H1 (cell line): ENCODE data around the gene SPTBN1. TPM values are rescaled to one million over a fixed set of nuclear protein-coding genes. Genes with fewer than 3 reads are reported as not detected.

Experiments
- CTCF ChIA-PET: fragments of 300-600 bp; sonication (Branson Sonifier 250); formaldehyde crosslinking; loops from one replicate; lab custom pipeline; 2021; ENCODE audit not compliant: partially characterized antibody; lab: Charles Lee
- POLR2A ChIA-PET: fragments of 300-600 bp; sonication (Branson Sonifier 250); formaldehyde crosslinking; loops from one replicate; lab custom pipeline; 2021; ENCODE audit warnings: inconsistent platforms; ENCODE audit not compliant: partially characterized antibody; lab: Charles Lee
- DNase-seq, 2 experiments: peaks; one replicate each; pipeline versions ENCODE4 v3.0.0 to v3.0.0-alpha.2; 2010 to 2022; ENCODE audit warnings: low spot score in 2 of 2, low read depth in 1 of 2, mixed read lengths in 1 of 2
- FAIRE-seq: peaks from 2 replicates; lab custom pipeline; 2011; peaks lifted over from hg19 to GRCh38; lab: Jason Lieb, UNC
- H2AFZ ChIP-seq: 2 replicates; pipeline ENCODE4 v1.8.1; 2012; ENCODE audit warnings: low read length, inconsistent platforms
- H2AK5ac ChIP-seq: 2 replicates; pipeline ENCODE4 v1.6.1; 2013; ENCODE audit warnings: low read depth, low read length
- H2BK120ac ChIP-seq: replicated peaks from 2 replicates; pipeline ENCODE3; 2013; ENCODE audit warnings: low read depth, low read length, inconsistent platforms
- H2BK12ac ChIP-seq: 2 replicates; pipeline ENCODE4 v1.6.1; 2013; ENCODE audit warnings: low read depth, low read length
- H2BK15ac ChIP-seq: 2 replicates; pipeline ENCODE4 v1.6.1; 2013; ENCODE audit warnings: low read length
- H2BK20ac ChIP-seq: 2 replicates; pipeline ENCODE4 v1.6.1; 2013; ENCODE audit warnings: low read length
- H2BK5ac ChIP-seq: 2 replicates; pipeline ENCODE4 v1.6.1; 2013; ENCODE audit warnings: low read depth, low read length
- H3K14ac ChIP-seq: 2 replicates; pipeline ENCODE4 v1.6.1; 2013; ENCODE audit warnings: inconsistent platforms; ENCODE audit not compliant: insufficient read length
- H3K18ac ChIP-seq: 2 replicates; pipeline ENCODE4 v1.6.1; 2013; ENCODE audit warnings: low read length; ENCODE audit errors: extremely low read depth
- H3K23ac ChIP-seq: 2 replicates; pipeline ENCODE4 v1.6.1; 2013; ENCODE audit warnings: inconsistent platforms; ENCODE audit not compliant: insufficient read length
- H3K23me2 ChIP-seq: 2 replicates; pipeline ENCODE4 v1.6.1; 2013; ENCODE audit warnings: low read depth, low read length
- H3K27ac ChIP-seq: 2 replicates; pipeline ENCODE4 v1.6.1; 2011; ENCODE audit warnings: low read depth, low read length, inconsistent platforms
- H3K27me3 ChIP-seq, 4 experiments: replicated peaks in 1 of 4; 1 replicate in 1 of 4; 2 replicates in 3 of 4; pipeline versions ENCODE4 v1.6.1 to v1.8.1; 2011 to 2013; ENCODE audit warnings: low read length in 3 of 4, mild to moderate bottlenecking in 3 of 4, inconsistent platforms in 2 of 4, mixed read lengths in 2 of 4, moderate library complexity in 1 of 4; ENCODE audit not compliant: control insufficient read depth in 3 of 4, insufficient read depth in 3 of 4; ENCODE audit errors: extremely low read depth in 1 of 4
- H3K36me3 ChIP-seq, 4 experiments: 2 replicates each; pipeline versions ENCODE4 v1.6.1 to v1.8.1; 2011 to 2013; ENCODE audit warnings: mild to moderate bottlenecking in 4 of 4, low read length in 3 of 4, moderate library complexity in 2 of 4, control low read depth in 1 of 4, inconsistent platforms in 1 of 4; ENCODE audit not compliant: insufficient read depth in 4 of 4, control insufficient read depth in 2 of 4
- H3K4ac ChIP-seq: replicated peaks from 2 replicates; pipeline ENCODE3; 2013; ENCODE audit warnings: low read length, low read depth, mixed read lengths, inconsistent platforms; ENCODE audit not compliant: insufficient read length
- H3K4me1 ChIP-seq, 4 experiments: replicated peaks in 1 of 4; 1 replicate in 1 of 4; 2 replicates in 3 of 4; pipeline versions ENCODE4 v1.6.1 to v1.8.1; 2011 to 2013; ENCODE audit warnings: low read length in 3 of 4, inconsistent platforms in 2 of 4, mixed read lengths in 1 of 4; ENCODE audit not compliant: insufficient read depth in 4 of 4, control insufficient read depth in 3 of 4
- H3K4me2 ChIP-seq, 2 experiments: 2 replicates each; pipeline versions ENCODE4 v1.6.1 to v1.8.1; 2011 to 2013; ENCODE audit warnings: low read depth in 2 of 2, low read length in 2 of 2, control low read depth in 1 of 2, inconsistent platforms in 1 of 2, mild to moderate bottlenecking in 1 of 2; ENCODE audit not compliant: insufficient read depth in 1 of 2
- H3K4me3 ChIP-seq, 4 experiments: fragments of 200-600, 300-600 bp in 1 of 4; sonication (generic), shearing (Covaris generic), sonication (Bioruptor Twin) in 1 of 4; 2 replicates each; pipeline versions ENCODE4 v1.5.1 to v1.8.1; 2011 to 2016; ENCODE audit warnings: low read length in 4 of 4, low read depth in 3 of 4, control low read depth in 2 of 4, inconsistent platforms in 2 of 4, mild to moderate bottlenecking in 2 of 4, mixed read lengths in 1 of 4, moderate library complexity in 1 of 4; ENCODE audit not compliant: insufficient read depth in 2 of 4; ENCODE audit errors: extremely low read depth in 1 of 4
- H3K56ac ChIP-seq: replicated peaks from 2 replicates; pipeline ENCODE3; 2013; ENCODE audit warnings: low read depth, mild to moderate bottlenecking, mixed read lengths, low read length, inconsistent platforms; ENCODE audit not compliant: insufficient read length
- H3K79me1 ChIP-seq: 2 replicates; pipeline ENCODE4 v1.6.1; 2013; ENCODE audit warnings: low read depth, low read length, control low read depth
- H3K79me2 ChIP-seq, 2 experiments: 2 replicates each; pipeline versions ENCODE4 v1.6.1 to v1.8.1; 2012 to 2013; ENCODE audit warnings: low read length in 2 of 2, mild to moderate bottlenecking in 2 of 2, inconsistent platforms in 1 of 2; ENCODE audit not compliant: insufficient read depth in 2 of 2, control insufficient read depth in 1 of 2
- H3K9ac ChIP-seq, 4 experiments: replicated peaks in 1 of 4; 1 replicate in 1 of 4; 2 replicates in 3 of 4; pipeline versions ENCODE4 v1.6.1 to v1.8.1; 2011 to 2013; ENCODE audit warnings: low read depth in 3 of 4, low read length in 3 of 4, control low read depth in 2 of 4, mild to moderate bottlenecking in 2 of 4, moderate library complexity in 2 of 4, inconsistent platforms in 1 of 4; ENCODE audit errors: extremely low read depth in 1 of 4
- H3K9me3 ChIP-seq, 2 experiments: 2 replicates each; pipeline versions ENCODE4 v1.6.1 to v1.8.1; 2012 to 2013; ENCODE audit warnings: mild to moderate bottlenecking in 2 of 2, moderate library complexity in 2 of 2, control low read depth in 1 of 2, inconsistent platforms in 1 of 2, low read depth in 1 of 2, low read length in 1 of 2, mixed read lengths in 1 of 2; ENCODE audit not compliant: insufficient read depth in 2 of 2
- H4K20me1 ChIP-seq, 2 experiments: replicated peaks in 1 of 2; 2 replicates each; pipeline versions ENCODE3 to v1.8.1; 2011 to 2013; ENCODE audit warnings: inconsistent platforms in 2 of 2, low read length in 2 of 2, mild to moderate bottlenecking in 1 of 2; ENCODE audit not compliant: insufficient read depth in 2 of 2, control insufficient read depth in 1 of 2
- H4K5ac ChIP-seq: 2 replicates; pipeline ENCODE4 v1.6.1; 2013; ENCODE audit warnings: low read length, low read depth, mixed read lengths, inconsistent platforms; ENCODE audit not compliant: insufficient read length
- H4K8ac ChIP-seq: 2 replicates; pipeline ENCODE4 v1.8.0; 2013; ENCODE audit warnings: mild to moderate bottlenecking, moderate library complexity, low read length, inconsistent platforms; ENCODE audit not compliant: insufficient read depth; ENCODE audit errors: extremely low read depth
- H4K91ac ChIP-seq: replicated peaks from 2 replicates; pipeline ENCODE3; 2013; ENCODE audit warnings: low read length, mixed read lengths, inconsistent platforms; ENCODE audit not compliant: insufficient read length
- FOSL1 ChIP-seq: IDR thresholded peaks from 2 replicates; pipeline ENCODE4 v1.6.1; 2011; ENCODE audit warnings: mild to moderate bottlenecking, low read depth, low read length, moderate library complexity; ENCODE audit not compliant: insufficient read depth
- NRF1 ChIP-seq: IDR thresholded peaks from 2 replicates; pipeline ENCODE4 v1.6.1; 2011; ENCODE audit warnings: mild to moderate bottlenecking, low read depth, low read length, improper control_type of control experiment
- PHF8 ChIP-seq: fragments of 200-600 bp; sonication (generic); conservative IDR thresholded peaks from 2 replicates; pipeline ENCODE4 v1.7.1; 2012; ENCODE audit warnings: low read depth, mild to moderate bottlenecking, inconsistent platforms, low read length, moderate library complexity
- RNF2 ChIP-seq: fragments of 200-900, 300-1000 bp; sonication (generic); IDR thresholded peaks from 2 replicates; pipeline ENCODE4 v1.7.1; 2016; ENCODE audit warnings: borderline replicate concordance, low read depth, mild to moderate bottlenecking, antibody characterized with exemption, low read length; ENCODE audit not compliant: poor library complexity, severe bottlenecking; ENCODE audit errors: missing control alignments
- SP1 ChIP-seq: IDR thresholded peaks from 2 replicates; pipeline ENCODE4 v1.6.1; 2011; ENCODE audit warnings: low read depth, low read length
- TAF1 ChIP-seq: IDR thresholded peaks from 2 replicates; pipeline ENCODE4 v1.6.1; 2011; ENCODE audit warnings: mild to moderate bottlenecking, low read depth, low read length
- TAF7 ChIP-seq: optimal IDR thresholded peaks from 2 replicates; pipeline ENCODE3; 2011; ENCODE audit warnings: low read depth, mild to moderate bottlenecking, inconsistent platforms, low read length, moderate library complexity, borderline replicate concordance
- TEAD4 ChIP-seq: IDR thresholded peaks from 2 replicates; pipeline ENCODE4 v1.6.1; 2012; ENCODE audit warnings: low read depth, low read length, inconsistent platforms, mixed read lengths
- WGBS, 2 experiments: shearing (Covaris generic) in 1 of 2; methylation state at CpG; one replicate each; pipeline versions ENCODE4 v1.1.6 to v1.1.7; 2013 to 2015; ENCODE audit warnings: low lambda C conversion rate in 2 of 2, mixed read lengths in 2 of 2, inconsistent platforms in 1 of 2, low coverage in 1 of 2, missing lambda C conversion rate in 1 of 2; ENCODE audit not compliant: insufficient replicate concordance in 2 of 2, insufficient coverage in 1 of 2, insufficient read length in 1 of 2; ENCODE audit errors: extremely low coverage in 1 of 2, missing lambda C conversion rate in 1 of 2; 5-methylcytosine and 5-hydroxymethylcytosine counted together
- polyA plus RNA-seq, 7 experiments: library from polyadenylated mRNA; depleted of rRNA in 3 of 7; stranded (reverse) in 5 of 7; unstranded in 2 of 7; fragments of >200 nt in 5 of 7; fragments of 200-250 nt in 2 of 7; gene quantifications; 1 replicate in 5 of 7; 2 replicates in 1 of 7; 4 replicates in 1 of 7; pipeline versions ENCODE4 v1.2.1 to v1.2.3, GENCODE V29; 2011 to 2013; ENCODE audit warnings: missing spikeins in 2 of 7, mixed read lengths in 2 of 7
- total RNA-seq: library from RNA; stranded (reverse); fragmentation: NEBNext Ultra II Directional; extraction: Animal tissue kit (Norgen Biotek cat#: 25700); gene quantifications from 2 replicates; pipeline ENCODE4 v1.2.1, GENCODE V29; 2021
- TF ChIP-seq, protein P1 (sequence below): IDR thresholded peaks from 2 replicates; pipeline ENCODE4 v1.6.1; 2011; ENCODE audit warnings: low read length, improper control_type of control experiment

Gene SPTBN1
- total and polyA plus RNA-seq, 2 of the 8 experiments (the other 6 are each of a cell fraction or from before 2014, with no cell fraction given), result 31.8 to 180 TPM

DNA sequence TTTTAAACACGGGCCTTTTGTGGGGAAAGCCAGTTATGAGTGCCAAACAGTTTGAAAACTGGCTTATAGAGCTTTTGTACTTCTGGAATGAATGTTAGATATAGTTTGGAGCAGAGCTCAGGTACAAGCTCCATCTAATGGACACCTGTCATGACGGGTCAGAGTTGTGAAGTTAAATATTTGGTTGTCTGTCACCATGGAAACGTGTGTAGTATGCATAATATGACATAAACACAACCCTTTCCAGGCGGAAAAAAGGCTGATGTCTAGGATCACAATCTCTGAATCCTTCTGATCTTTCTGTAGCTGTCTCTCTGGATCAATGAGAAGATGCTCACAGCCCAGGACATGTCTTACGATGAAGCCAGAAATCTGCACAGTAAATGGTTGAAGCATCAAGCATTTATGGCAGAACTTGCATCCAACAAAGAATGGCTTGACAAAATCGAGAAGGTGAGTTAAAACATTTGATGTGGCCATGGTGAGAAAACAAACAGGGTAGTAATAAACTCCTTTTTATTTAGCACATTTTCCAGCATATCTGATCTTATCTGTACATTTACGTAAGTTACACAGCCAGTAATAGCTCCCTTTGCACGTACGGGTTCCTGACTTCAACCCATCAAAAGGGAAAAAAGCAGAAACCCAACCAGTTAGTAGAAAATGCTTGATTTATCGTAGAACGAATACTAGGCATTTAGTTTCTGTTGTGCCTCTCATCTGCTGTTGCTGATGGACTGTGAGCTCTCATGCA is 186.7 kb downstream of the SPTBN1 start:
- Histone ChIP-seq H3K27me3 (no peaks in the 10 kb centered on the region), H3K23me2 (no peaks in the 10 kb centered on the region), H2BK120ac (no peak overlapping the region), H2AK5ac (no peak overlapping the region), H3K36me3 (peaks cover 40 to 82% (median 71%) of the 10 kb centered on the region in 4 experiments), H3K4me2 (no peak overlapping the region), H3K4me3 (no peak overlapping the region), H3K79me1 (no peaks in the 10 kb centered on the region), H3K79me2 (no peaks in the 10 kb centered on the region), H3K9me3 (no peaks in the 10 kb centered on the region)
- WGBS, 2 experiments, result 88% methylated on average over 11 of the region's 11 CpGs; no CpG with 5 or more reads in 1 of the 2 experiments
- TF ChIP-seq RNF2 (no peak), TAF7 (no peak), TEAD4 (no peak), FOSL1 (no peak), NRF1 (no peak), TAF1 (no peak), PHF8 (no peak), SP1 (no peak)
- TF ChIP-seq, protein P1, sequence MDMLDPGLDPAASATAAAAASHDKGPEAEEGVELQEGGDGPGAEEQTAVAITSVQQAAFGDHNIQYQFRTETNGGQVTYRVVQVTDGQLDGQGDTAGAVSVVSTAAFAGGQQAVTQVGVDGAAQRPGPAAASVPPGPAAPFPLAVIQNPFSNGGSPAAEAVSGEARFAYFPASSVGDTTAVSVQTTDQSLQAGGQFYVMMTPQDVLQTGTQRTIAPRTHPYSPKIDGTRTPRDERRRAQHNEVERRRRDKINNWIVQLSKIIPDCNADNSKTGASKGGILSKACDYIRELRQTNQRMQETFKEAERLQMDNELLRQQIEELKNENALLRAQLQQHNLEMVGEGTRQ, result no peak
- TF ChIP-seq, all 59 proteins: peak for 0
- H2BK20ac ChIP-seq, result no peak overlapping the region
- ChIA-PET CTCF (interaction anchor here (0.5 to 4.2 kb wide), 10 partner anchors 9 to 1200 kb away, joined by 3 to 20 read pairs (median 3); no protein-coding TSS in a partner anchor), POLR2A (no interaction called here)
- H3K18ac ChIP-seq, result no peak overlapping the region
- no peak overlapping the region for H3K9ac ChIP-seq
- no peaks in the 10 kb centered on the region for H4K20me1 ChIP-seq
- no peak overlapping the region for H2AFZ ChIP-seq
- FAIRE-seq, result no peak
- no peak overlapping the region for H4K8ac ChIP-seq
- no peaks in the 10 kb centered on the region for H3K4me1 ChIP-seq
- no peak overlapping the region for H3K4ac ChIP-seq
- no peak overlapping the region for H3K56ac ChIP-seq
- H2BK15ac ChIP-seq, result no peak overlapping the region
- DNase-seq, result no peak
- H3K23ac ChIP-seq, result no peak overlapping the region
- H4K91ac ChIP-seq, result no peak overlapping the region
- no peak overlapping the region for H3K14ac ChIP-seq
- no peak overlapping the region for H4K5ac ChIP-seq
- no peak overlapping the region for H2BK5ac ChIP-seq
- H2BK12ac ChIP-seq, result no peak overlapping the region
- H3K27ac ChIP-seq, result no peak overlapping the region
